HCT116 (cell line): ENCODE data around the gene PLEKHJ1. TPM values are rescaled to one million over a fixed set of nuclear protein-coding genes. Genes with fewer than 3 reads are reported as not detected.
A peak's percentile ranks its signal among the peaks of the same experiment; 100 is the strongest.

Experiments
- ATAC-seq: fragments of 200-7000 bp; cut with Tn5 transposase; 2 replicates; pipeline ENCODE4 v1.9.1; 2020; ENCODE audit warnings: mild to moderate bottlenecking, moderate library complexity
- BruUV-seq: library from RNA; stranded (reverse); fragments of 400-500 nt; replicated peaks from 2 replicates; lab custom pipeline; 2021; lab: Mats Ljungman, UMichigan
- CTCF ChIA-PET: fragments of 300-600 bp; sonication (Branson Sonifier 250); formaldehyde crosslinking; loops from one replicate; lab custom pipeline; 2021; ENCODE audit warnings: antibody characterized with exemption; lab: Charles Lee
- POLR2A ChIA-PET: fragments of 300-600, 350-600 bp; sonication (Branson Sonifier 250); formaldehyde crosslinking; loops from one replicate; lab custom pipeline; 2021; ENCODE audit warnings: antibody characterized with exemption; lab: Charles Lee
- RAD21 ChIA-PET, 2 experiments: fragments of 300-600 bp; sonication (Branson Sonifier 250); formaldehyde crosslinking; loops; one replicate each; lab custom pipeline; 2023; ENCODE audit warnings: low total read pairs in 2 of 2; ENCODE audit not compliant: uncharacterized antibody in 2 of 2, unreplicated experiment in 2 of 2, low non-redundant PET in 1 of 2; lab: Charles Lee
- DNase-seq: peaks from one replicate; pipeline ENCODE4 v3.0.0-alpha.2; 2010; ENCODE audit warnings: low read depth, low spot score
- H2AFZ ChIP-seq: fragments of 200-600 bp; shearing (Covaris generic), sonication (generic); 2 replicates; pipeline ENCODE4 v1.6.1; 2017; ENCODE audit warnings: low read depth, mixed run types, mixed read lengths, antibody characterized with exemption, low read length; ENCODE audit not compliant: poor library complexity, severe bottlenecking
- H3K27ac ChIP-seq: 2 replicates; pipeline ENCODE4 v1.5.1; 2012; ENCODE audit warnings: low read depth, low read length
- H3K27me3 ChIP-seq: fragments of 200-600 bp; sonication (generic); 2 replicates; pipeline ENCODE4 v1.6.1; 2016; ENCODE audit warnings: mixed run types, low read length, mixed read lengths; ENCODE audit not compliant: insufficient read depth
- H3K36me3 ChIP-seq, 2 experiments: fragments of 200-500 bp in 1 of 2; fragments of 200-600 bp in 1 of 2; sonication (Bioruptor generic) in 1 of 2; sonication (generic) in 1 of 2; 2 replicates each; pipeline versions ENCODE4 v1.5.1 to v1.6.1; 2014 to 2016; ENCODE audit warnings: low read length in 2 of 2, inconsistent platforms in 1 of 2, mixed read lengths in 1 of 2, mixed run types in 1 of 2; ENCODE audit not compliant: insufficient read depth in 2 of 2, control insufficient read depth in 1 of 2
- H3K4me1 ChIP-seq, 2 experiments: fragments of 200-600 bp in 1 of 2; sonication (generic) in 1 of 2; 2 replicates each; pipeline versions ENCODE4 v1.5.1 to v1.6.1; 2012 to 2017; ENCODE audit warnings: low read length in 2 of 2, inconsistent platforms in 1 of 2, mild to moderate bottlenecking in 1 of 2, mixed read lengths in 1 of 2, mixed run types in 1 of 2, moderate library complexity in 1 of 2; ENCODE audit not compliant: insufficient read depth in 2 of 2, control insufficient read depth in 1 of 2
- H3K4me2 ChIP-seq: fragments of 200-600 bp; sonication (generic); 2 replicates; pipeline ENCODE4 v1.6.1; 2017; ENCODE audit warnings: mixed run types, low read length, mixed read lengths
- H3K4me3 ChIP-seq, 2 experiments: fragments of 200-600 bp in 1 of 2; sonication (generic) in 1 of 2; replicated peaks in 1 of 2; 2 replicates each; pipeline ENCODE4 v1.5.1; 2011 to 2016; ENCODE audit warnings: low read length in 2 of 2, control low read depth in 1 of 2, low read depth in 1 of 2, mild to moderate bottlenecking in 1 of 2, mixed read lengths in 1 of 2, mixed run types in 1 of 2
- H3K79me2 ChIP-seq: fragments of 200-600 bp; sonication (generic); 2 replicates; pipeline ENCODE4 v1.6.1; 2017; ENCODE audit warnings: mild to moderate bottlenecking, mixed run types, low read length, moderate library complexity, mixed read lengths; ENCODE audit not compliant: insufficient read depth
- H3K9ac ChIP-seq: fragments of 200-600 bp; sonication (generic); 2 replicates; pipeline ENCODE4 v1.6.1; 2016; ENCODE audit warnings: low read length, mixed read lengths
- H3K9me2 ChIP-seq: fragments of 200-600 bp; sonication (generic), shearing (Covaris generic); 2 replicates; pipeline ENCODE4 v1.6.1; 2017; ENCODE audit warnings: mixed run types, mild to moderate bottlenecking, moderate library complexity; ENCODE audit not compliant: insufficient read depth
- H3K9me3 ChIP-seq, 2 experiments: fragments of 200-500 bp in 1 of 2; fragments of 200-600 bp in 1 of 2; sonication (Bioruptor generic) in 1 of 2; sonication (generic) in 1 of 2; 2 replicates each; pipeline ENCODE4 v1.6.1; 2014 to 2017; ENCODE audit warnings: low read length in 2 of 2, mixed read lengths in 2 of 2, inconsistent platforms in 1 of 2, low read depth in 1 of 2, mild to moderate bottlenecking in 1 of 2, mixed run types in 1 of 2, moderate library complexity in 1 of 2; ENCODE audit not compliant: control insufficient read depth in 1 of 2, insufficient read depth in 1 of 2
- H4K20me1 ChIP-seq: fragments of 200-600 bp; sonication (generic), shearing (Covaris generic); 2 replicates; pipeline ENCODE4 v1.6.1; 2017; ENCODE audit warnings: mixed run types, mild to moderate bottlenecking, moderate library complexity; ENCODE audit not compliant: insufficient read depth
- CTCF ChIP-seq, 3 experiments: fragments of 200-600 bp in 1 of 3; sonication (generic) in 1 of 3; IDR thresholded peaks in 2 of 3; conservative IDR thresholded peaks in 1 of 3; 2 replicates each; pipeline ENCODE4 v1.5.1; 2012 to 2017; ENCODE audit warnings: low read depth in 2 of 3, low read length in 2 of 3, antibody characterized with exemption in 1 of 3, borderline replicate concordance in 1 of 3, control low read depth in 1 of 3, mild to moderate bottlenecking in 1 of 3, mixed read lengths in 1 of 3, mixed run types in 1 of 3, moderate library complexity in 1 of 3; ENCODE audit not compliant: insufficient read depth in 1 of 3
- ELF1 ChIP-seq: IDR thresholded peaks from 2 replicates; pipeline ENCODE4 v1.6.1; 2012; ENCODE audit warnings: low read depth, borderline replicate concordance
- EZH2 ChIP-seq: fragments of 200-600 bp; sonication (generic); IDR thresholded peaks from 2 replicates; pipeline ENCODE4 v1.6.1; 2017; ENCODE audit warnings: antibody characterized with exemption, mixed run types
- EZH2phosphoT487 ChIP-seq: fragments of 200-600 bp; IDR thresholded peaks from 2 replicates; pipeline ENCODE4 v1.6.1; 2018; ENCODE audit warnings: antibody characterized with exemption, borderline replicate concordance
- JUND ChIP-seq: IDR thresholded peaks from 2 replicates; pipeline ENCODE4 v1.6.1; 2012
- RAD21 ChIP-seq: IDR thresholded peaks from 2 replicates; pipeline ENCODE4 v1.6.1; 2012; ENCODE audit warnings: low read depth, mild to moderate bottlenecking
- YY1 ChIP-seq: IDR thresholded peaks from 2 replicates; pipeline ENCODE4 v1.6.1; 2011; ENCODE audit warnings: low read length, low read depth, moderate library complexity, mild to moderate bottlenecking; ENCODE audit not compliant: insufficient replicate concordance; ENCODE audit errors: extremely low read depth
- intact Hi-C: fragments of 100-400 bp; cut with micrococcal nuclease; formaldehyde crosslinking; loops from 2 replicates; pipeline ENCODE4 v1.10.0; 2022
- total RNA-seq: library from RNA; stranded (reverse); gene quantifications from one replicate; pipeline ENCODE4 v1.2.1, GENCODE V29; 2021; ENCODE audit not compliant: unreplicated experiment

PLEKHJ1 gene
- total RNA-seq, 1 experiment from 2014 or later = 88.2 TPM

- TF ChIP-seq CTCF (IDR thresholded peaks at IDR 0.05 in 2 of 3, conservative IDR thresholded peaks at IDR 0.05 in 1 of 3; ENCODE audit: borderline replicate concordance in 1 of 3, insufficient read depth in 1 of 3, low read depth in 2 of 3, low read length in 2 of 3) (no peak), ELF1 (no peak), JUND (no peak), EZH2 (no peak), YY1 (no peak)
Measured at GRCh38 chr19:2223391-2223790, 12.7 kb downstream of the PLEKHJ1 start (continued).

GRCh38 chr19:2221918-2222317, 14.2 kb downstream of the PLEKHJ1 start:
- RAD21 ChIA-PET = no interaction called here
- no peak overlapping the region for H3K4me2 ChIP-seq

More at GRCh38 chr19:2221918-2222317, 14.2 kb downstream of the PLEKHJ1 start:
- Histone ChIP-seq H3K9me3 (no peaks in the 10 kb centered on the region), H3K9me2 (no peaks in the 10 kb centered on the region), H2AFZ (no peak overlapping the region), H3K79me2 (peaks cover 4% of the 10 kb centered on the region; the same call in 1 of the 2 replicates), H3K36me3 (peaks cover 13 to 39% of the 10 kb centered on the region in 2 experiments; a peak in 3 of 4 replicates), H3K9ac (no peak overlapping the region), H3K4me1 (no peaks in the 10 kb centered on the region), H3K27me3 (no peaks in the 10 kb centered on the region), H3K4me3 (no peak overlapping the region), H4K20me1 (no peaks in the 10 kb centered on the region), H3K27ac (no peak overlapping the region)
- intact Hi-C loops = no loop called here
- CTCF ChIA-PET = interaction anchor here (1.4 kb wide), 1 partner anchor 67 kb away, joined by 21 read pairs; no protein-coding TSS in a partner anchor
- TF ChIP-seq RAD21 = peak; percentile 30; the same call in 1 of the 2 replicates
- no peak for TF ChIP-seq EZH2phosphoT487
- TF ChIP-seq CTCF (IDR thresholded peaks at IDR 0.05 in 2 of 3, conservative IDR thresholded peaks at IDR 0.05 in 1 of 3; ENCODE audit: borderline replicate concordance in 1 of 3, insufficient read depth in 1 of 3, low read depth in 2 of 3, low read length in 2 of 3) = peak in 2 of 3 experiments; percentile 23 to 34; a peak in 2 of 6 replicates
- ATAC-seq (peak; percentile 37; the same call in 1 of the 2 replicates), DNase-seq (no peak)
- POLR2A ChIA-PET = no interaction called here
- BruUV-seq = no TSS peak
